Left hindlimb (tissue), 1 donor: ENCODE data around the gene DYRK1A.

Experiments used
- DNase-seq: peaks from one replicate; pipeline ENCODE4 v3.0.0-alpha.2; 2018

Gene DYRK1A

GRCh38 chr21:37419228-37419906 lies 52.8 kb downstream of the DYRK1A start:
- DNase-seq: no peak

DNA sequence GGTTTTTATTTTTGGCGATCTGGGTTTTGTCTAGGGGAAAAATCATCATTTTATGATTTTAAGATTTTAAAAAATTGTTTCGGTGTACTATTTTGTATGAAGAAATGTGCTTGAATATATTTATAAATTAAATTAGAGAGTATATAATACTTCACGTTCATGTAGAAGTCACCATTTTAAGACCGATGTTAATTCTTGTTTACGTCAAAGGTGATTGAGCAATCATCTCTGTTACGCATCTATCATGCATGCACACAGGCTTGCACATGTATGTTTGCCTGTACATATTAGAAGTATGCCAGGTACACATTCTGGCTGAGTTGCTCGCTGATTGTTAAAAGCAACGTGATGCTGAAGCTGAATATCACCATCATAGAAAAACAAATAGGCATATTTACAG lies 54.7 kb downstream of the DYRK1A start:
- no peak for DNase-seq

GRCh38 chr21:37422382-37422781 lies 55.8 kb downstream of the DYRK1A start:
- DNase-seq: no peak

GRCh38 chr21:37423103-37423502 lies 56.5 kb downstream of the DYRK1A start:
- DNase-seq: no peak

DNA sequence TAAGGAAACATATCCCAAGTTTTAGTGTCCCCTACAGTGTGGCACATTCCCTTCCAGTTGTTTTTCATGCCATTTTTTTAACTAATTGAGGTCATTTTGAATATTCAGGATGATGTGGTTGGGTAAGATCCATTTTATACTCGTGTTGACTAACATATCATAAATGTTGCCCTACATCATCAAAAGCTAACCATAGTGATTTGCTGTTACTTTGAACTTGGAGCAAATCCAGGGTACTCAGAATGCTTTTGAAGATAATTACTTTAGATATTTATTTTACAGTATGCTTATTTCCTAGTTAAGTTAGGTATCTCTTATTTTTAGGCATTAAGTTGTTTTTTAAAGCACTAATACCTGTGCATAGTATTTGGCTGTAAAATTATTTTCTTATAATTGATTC lies 57.8 kb downstream of the DYRK1A start:
- DNase-seq: no peak

DNA sequence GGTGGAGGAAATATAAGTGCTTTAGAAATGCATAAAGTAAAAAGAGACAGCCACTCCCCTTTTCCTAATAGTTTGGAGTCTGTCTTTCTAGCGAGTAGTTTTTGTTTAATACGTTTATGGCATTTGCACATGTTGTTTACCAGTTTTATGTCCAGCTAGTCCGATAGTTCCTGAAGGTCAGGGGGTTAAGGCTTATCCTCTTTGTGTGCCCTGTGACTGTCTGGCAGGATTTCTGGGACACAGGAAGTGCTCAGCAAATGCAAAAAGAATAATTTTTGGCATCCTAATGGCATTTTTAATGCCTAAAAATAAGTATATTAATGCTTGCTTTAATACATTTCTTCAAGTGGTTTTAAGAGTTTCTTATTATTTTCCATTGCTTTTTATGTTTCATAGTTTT lies 58.4 kb downstream of the DYRK1A start:
- no peak for DNase-seq

DNA sequence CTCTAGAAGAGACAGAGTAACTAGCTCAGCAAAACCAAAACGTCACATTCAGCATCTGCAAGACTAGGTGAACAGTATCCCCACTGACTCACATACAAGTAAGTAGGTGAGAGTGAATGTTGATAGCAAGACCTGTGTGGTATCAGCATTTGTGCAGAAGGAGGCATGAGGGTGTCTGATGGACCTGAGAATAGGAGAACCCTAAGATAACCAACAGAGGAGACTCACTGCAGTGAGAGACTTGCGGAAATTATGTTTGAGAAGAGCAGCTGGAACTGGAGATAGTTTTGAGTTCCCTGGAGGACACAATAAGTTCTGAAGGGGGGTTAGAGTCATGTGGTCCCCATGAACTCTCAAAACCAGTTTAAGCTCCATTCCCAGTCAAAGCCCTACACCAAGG lies 59.1 kb downstream of the DYRK1A start:
- no peak for DNase-seq

DNA sequence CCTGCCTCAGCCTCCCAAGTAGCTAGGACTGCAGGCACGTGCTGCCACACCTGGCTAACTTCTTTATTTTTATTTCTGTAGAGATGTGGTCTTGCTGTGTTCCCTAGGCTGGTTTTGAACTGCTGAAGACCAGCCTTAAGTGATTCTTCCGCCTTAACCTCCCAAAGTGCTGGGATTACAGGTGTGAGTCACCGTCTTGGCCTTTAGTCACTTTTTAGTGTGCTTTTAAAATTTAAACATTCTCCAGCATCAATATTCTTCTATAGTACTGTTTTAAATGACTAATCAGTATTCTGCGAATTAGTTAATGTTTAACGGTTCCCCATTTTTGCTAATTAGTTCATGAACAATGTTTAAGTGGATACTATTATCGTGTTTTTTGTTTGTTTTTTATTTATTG lies 60.6 kb downstream of the DYRK1A start:
- DNase-seq: no peak

- no peak for DNase-seq
Measured at GRCh38 chr21:37429356-37429755, 62.8 kb downstream of the DYRK1A start.

DNA sequence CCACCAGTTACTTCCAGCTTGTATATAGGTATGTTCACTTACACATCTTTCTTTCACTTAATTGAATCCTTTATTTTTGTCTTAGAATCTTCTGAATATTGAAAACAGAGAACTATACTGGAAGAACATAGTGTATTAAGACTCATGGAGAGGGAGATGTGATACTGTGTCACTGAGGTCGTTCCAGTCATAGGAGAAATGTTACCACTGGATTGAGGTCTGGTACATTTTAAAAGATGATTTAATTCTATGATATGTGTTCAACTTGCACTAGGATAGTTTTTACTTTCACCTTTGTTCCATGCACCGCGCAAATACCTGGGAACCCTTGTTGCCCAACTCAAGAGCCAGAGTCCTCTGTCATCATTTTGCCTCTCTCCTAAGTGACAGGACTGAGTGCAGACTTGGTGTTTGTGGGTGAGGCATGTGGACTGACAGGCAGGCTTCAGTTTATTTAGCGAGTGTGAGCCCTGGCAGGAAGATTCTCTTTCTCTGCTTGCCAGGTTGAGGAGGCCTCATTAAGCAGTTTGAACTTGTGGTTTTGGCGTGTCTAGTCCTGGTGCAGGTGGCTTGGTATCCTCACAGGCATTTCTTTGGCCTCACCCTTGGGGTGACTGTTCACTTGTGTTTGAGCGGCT lies 63.7 kb downstream of the DYRK1A start:
- no peak for DNase-seq

GRCh38 chr21:37431243-37431642 lies 64.7 kb downstream of the DYRK1A start:
- no peak for DNase-seq

GRCh38 chr21:37432710-37433455 lies 66.3 kb downstream of the DYRK1A start:
- no peak for DNase-seq

- DNase-seq: no peak
Measured at GRCh38 chr21:37433456-37433840, 66.9 kb downstream of the DYRK1A start.

DNA sequence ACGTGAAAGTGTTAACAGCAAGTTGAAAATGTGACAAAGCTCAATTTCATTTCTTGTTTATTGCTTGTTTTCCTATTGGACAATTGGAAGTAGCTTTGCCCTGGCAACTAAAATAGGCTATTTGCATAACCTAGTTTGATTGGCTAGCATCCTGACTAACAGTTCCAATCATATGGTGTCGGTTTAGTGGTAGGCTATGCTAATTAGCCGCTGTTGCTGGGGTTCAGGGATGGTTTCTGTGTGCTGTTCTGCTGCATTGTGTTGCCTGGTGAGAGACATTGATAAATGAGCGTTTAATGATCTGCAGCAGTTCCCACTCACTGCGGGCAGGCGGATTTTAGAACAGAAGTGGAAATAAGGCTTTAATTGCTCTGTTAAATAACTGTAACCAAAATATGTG lies 68.5 kb downstream of the DYRK1A start:
- peak; percentile 74 for DNase-seq

GRCh38 chr21:37435711-37436110 lies 69.1 kb downstream of the DYRK1A start:
- no peak for DNase-seq

GRCh38 chr21:37436174-37436573 lies 69.6 kb downstream of the DYRK1A start:
- no peak for DNase-seq

DNA sequence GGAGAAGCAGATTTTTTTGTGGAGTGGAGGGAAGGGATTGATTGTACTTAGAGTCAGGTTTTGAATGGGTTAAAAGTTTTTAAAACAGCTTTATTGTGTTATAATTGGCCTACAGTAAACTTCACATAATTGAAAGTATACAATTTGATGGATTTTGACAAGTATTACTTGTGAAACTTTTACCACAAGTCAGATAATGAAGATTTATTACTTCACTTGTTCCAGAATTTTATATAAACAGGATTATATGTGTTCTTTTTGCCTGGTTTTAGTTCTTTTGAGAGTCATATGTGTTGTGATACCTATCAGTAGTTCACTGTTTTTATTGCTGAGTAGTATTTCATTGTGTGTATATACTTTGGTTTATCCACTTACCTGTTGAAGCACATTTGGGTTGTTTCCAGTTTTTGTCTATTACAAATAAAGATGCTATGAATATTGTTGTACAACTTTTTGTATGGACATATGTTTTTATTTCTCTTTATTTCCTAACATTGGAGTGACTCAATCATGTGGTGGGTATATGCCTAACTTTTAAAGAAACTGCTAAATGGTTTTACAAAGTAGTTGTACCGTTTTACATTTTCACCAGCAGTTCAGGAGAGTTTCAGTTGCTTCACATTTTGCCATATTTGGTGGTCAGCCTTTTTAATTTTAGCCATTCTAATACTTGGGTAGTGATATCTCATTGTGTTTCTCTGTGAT lies 71.0 kb downstream of the DYRK1A start:
- no peak for DNase-seq

GRCh38 chr21:37443683-37444082 lies 77.1 kb downstream of the DYRK1A start:
- no peak for DNase-seq

DNA sequence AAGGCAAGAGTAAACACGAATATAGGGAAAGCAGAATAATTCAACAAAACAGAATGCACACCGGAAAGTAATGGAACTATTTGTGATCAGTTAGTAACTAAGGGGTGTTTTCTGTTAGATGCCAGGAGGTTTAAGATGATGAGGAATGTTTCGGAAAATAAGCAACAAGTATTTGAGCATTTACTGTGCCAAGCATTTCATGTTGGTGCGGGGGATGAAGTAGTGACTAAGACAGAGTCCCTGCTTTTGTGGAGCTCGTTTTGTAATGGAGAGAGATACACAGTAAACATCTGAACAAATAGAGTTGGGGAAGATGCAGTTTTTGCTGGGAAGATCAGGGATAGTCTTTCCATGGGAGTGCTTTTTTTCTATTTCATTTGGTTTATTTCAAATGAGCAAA lies 78.7 kb downstream of the DYRK1A start:
- DNase-seq: no peak

DNA sequence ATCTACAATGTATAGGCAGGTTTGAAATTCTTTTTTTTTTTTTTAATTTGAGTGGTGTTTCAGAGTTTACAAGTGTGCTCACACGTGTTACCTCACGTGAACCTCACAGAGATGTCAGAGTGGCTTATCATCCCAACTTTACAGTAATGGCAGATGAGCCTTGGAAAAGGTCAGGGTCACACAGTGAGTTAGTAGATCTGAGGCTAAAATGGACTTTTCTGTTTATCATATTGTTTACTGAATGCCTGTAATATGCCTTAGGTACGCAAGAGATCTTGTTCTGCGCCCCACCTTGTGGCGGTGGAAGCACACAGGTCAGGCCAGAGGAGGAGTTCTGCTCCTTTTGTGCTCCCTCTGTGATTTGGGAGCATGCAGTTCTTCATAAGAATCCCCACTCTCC lies 80.0 kb downstream of the DYRK1A start:
- DNase-seq: no peak

- DNase-seq: no peak
Measured at GRCh38 chr21:37447288-37447936, 80.8 kb downstream of the DYRK1A start.

- DNase-seq: no peak
Measured at GRCh38 chr21:37449302-37449937, 82.8 kb downstream of the DYRK1A start.
